H9 (cell line): ENCODE measurements around the gene IFT122. TPM values are rescaled to one million over a fixed set of nuclear protein-coding genes. Genes with fewer than 3 reads are reported as not detected.
A peak's percentile ranks its signal among the peaks of the same experiment; 100 is the strongest.

ENCODE experiments used
- DNase-seq: peaks from one replicate; pipeline ENCODE4 v3.0.0-alpha.2; 2017
- H2AFZ ChIP-seq: one replicate; pipeline ENCODE4 v1.6.1; 2013; ENCODE audit warnings: mild to moderate bottlenecking, low read length, control low read depth, moderate library complexity
- H2AK5ac ChIP-seq: 2 replicates; pipeline ENCODE4 v1.6.1; 2013; ENCODE audit warnings: low read length, control low read depth, mixed read lengths; ENCODE audit not compliant: insufficient read length
- H2BK120ac ChIP-seq: one replicate; pipeline ENCODE4 v1.6.1; 2013; ENCODE audit warnings: low read depth, mild to moderate bottlenecking, low read length, control low read depth, inconsistent platforms; ENCODE audit not compliant: poor library complexity, severe bottlenecking
- H2BK12ac ChIP-seq: 2 replicates; pipeline ENCODE4 v1.6.1; 2013; ENCODE audit warnings: low read length, control low read depth, mixed read lengths, low read depth; ENCODE audit not compliant: insufficient read length
- H2BK15ac ChIP-seq: 2 replicates; pipeline ENCODE4 v1.6.1; 2013; ENCODE audit warnings: low read depth, low read length, control low read depth
- H2BK20ac ChIP-seq: one replicate; pipeline ENCODE4 v1.6.1; 2013; ENCODE audit warnings: low read depth, mild to moderate bottlenecking, low read length, control low read depth, inconsistent platforms; ENCODE audit not compliant: poor library complexity, severe bottlenecking
- H2BK5ac ChIP-seq: 2 replicates; pipeline ENCODE4 v1.6.1; 2013; ENCODE audit warnings: low read length, control low read depth, mixed read lengths; ENCODE audit not compliant: insufficient read length
- H3K14ac ChIP-seq: 2 replicates; pipeline ENCODE4 v1.6.1; 2013; ENCODE audit warnings: low read length, control low read depth; ENCODE audit not compliant: insufficient read depth
- H3K18ac ChIP-seq: 2 replicates; pipeline ENCODE4 v1.6.1; 2013; ENCODE audit warnings: low read depth, mild to moderate bottlenecking, mixed read lengths, low read length, control low read depth; ENCODE audit not compliant: insufficient read length
- H3K23ac ChIP-seq: 2 replicates; pipeline ENCODE4 v1.6.1; 2013; ENCODE audit warnings: low read length, control low read depth, mixed read lengths, low read depth; ENCODE audit not compliant: insufficient read length
- H3K23me2 ChIP-seq: 2 replicates; pipeline ENCODE4 v1.6.1; 2013; ENCODE audit warnings: low read depth, mild to moderate bottlenecking, mixed read lengths, low read length, control low read depth; ENCODE audit not compliant: insufficient read length, poor library complexity, severe bottlenecking
- H3K27ac ChIP-seq: 2 replicates; pipeline ENCODE4 v1.5.1; 2013; ENCODE audit warnings: low read length, control low read depth, mixed read lengths, low read depth; ENCODE audit not compliant: insufficient read length
- H3K27me3 ChIP-seq: 2 replicates; pipeline ENCODE4 v1.6.1; 2013; ENCODE audit warnings: low read length, control low read depth, inconsistent platforms; ENCODE audit not compliant: insufficient read depth
- H3K4ac ChIP-seq: 2 replicates; pipeline ENCODE4 v1.6.1; 2013; ENCODE audit warnings: low read depth, mild to moderate bottlenecking, control low read depth, inconsistent platforms, low read length, moderate library complexity
- H3K4me1 ChIP-seq: 2 replicates; pipeline ENCODE4 v1.6.1; 2013; ENCODE audit warnings: low read length, control low read depth, inconsistent platforms; ENCODE audit not compliant: insufficient read depth
- H3K4me2 ChIP-seq: 2 replicates; pipeline ENCODE4 v1.6.1; 2013; ENCODE audit warnings: low read length, control low read depth, mixed read lengths; ENCODE audit not compliant: insufficient read length, insufficient read depth
- H3K56ac ChIP-seq: 2 replicates; pipeline ENCODE4 v1.6.1; 2013; ENCODE audit warnings: low read depth, mild to moderate bottlenecking, mixed read lengths, low read length, control low read depth; ENCODE audit not compliant: insufficient read length
- H3K79me1 ChIP-seq: 2 replicates; pipeline ENCODE4 v1.6.1; 2013; ENCODE audit warnings: low read depth, mild to moderate bottlenecking, moderate library complexity, low read length, control low read depth, inconsistent platforms; ENCODE audit not compliant: insufficient read depth, poor library complexity, severe bottlenecking
- H3K79me2 ChIP-seq: 2 replicates; pipeline ENCODE4 v1.6.1; 2013; ENCODE audit warnings: low read length, control low read depth, inconsistent platforms; ENCODE audit not compliant: insufficient read depth
- H3K9ac ChIP-seq: 2 replicates; pipeline ENCODE4 v1.6.1; 2013; ENCODE audit warnings: low read length, control low read depth, mixed read lengths; ENCODE audit not compliant: insufficient read length; ENCODE audit errors: extremely low read depth
- H3K9me3 ChIP-seq: one replicate; pipeline ENCODE4 v1.6.1; 2013; ENCODE audit warnings: low read depth, low read length, inconsistent platforms; ENCODE audit not compliant: control insufficient read depth
- H3T11ph ChIP-seq: one replicate; pipeline ENCODE4 v1.6.1; 2013; ENCODE audit warnings: mild to moderate bottlenecking, low read length, control low read depth, inconsistent platforms
- H4K20me1 ChIP-seq: one replicate; pipeline ENCODE4 v1.6.1; 2013; ENCODE audit not compliant: control insufficient read depth, insufficient read length, insufficient read depth
- H4K5ac ChIP-seq: 2 replicates; pipeline ENCODE4 v1.6.1; 2013; ENCODE audit warnings: low read depth, mild to moderate bottlenecking, mixed read lengths, low read length, control low read depth; ENCODE audit not compliant: insufficient read length
- H4K8ac ChIP-seq: replicated peaks from 2 replicates; pipeline ENCODE4 v1.6.1; 2013; ENCODE audit warnings: low read length, control low read depth, mixed read lengths, low read depth; ENCODE audit not compliant: insufficient read length
- H4K91ac ChIP-seq: 2 replicates; pipeline ENCODE4 v1.6.1; 2013; ENCODE audit warnings: low read depth, mild to moderate bottlenecking, moderate library complexity, mixed read lengths, low read length, control low read depth; ENCODE audit not compliant: insufficient read length
- H3K27ac Mint-ChIP-seq, 3 experiments: 2 replicates in 2 of 3; 3 replicates in 1 of 3; pipeline ENCODE4 v1.8.0; 2020 to 2021; ENCODE audit warnings: mixed read lengths in 3 of 3, mild to moderate bottlenecking in 1 of 3, moderate library complexity in 1 of 3
- H3K27me3 Mint-ChIP-seq: 2 replicates; pipeline ENCODE4 v1.8.0; 2021; ENCODE audit warnings: low read depth, mild to moderate bottlenecking, moderate library complexity, mixed read lengths
- H3K36me3 Mint-ChIP-seq, 3 experiments: 2 replicates in 2 of 3; 3 replicates in 1 of 3; pipeline ENCODE4 v1.8.0; 2020 to 2021; ENCODE audit warnings: low read depth in 3 of 3, mixed read lengths in 3 of 3; ENCODE audit not compliant: insufficient read depth in 1 of 3
- H3K4me1 Mint-ChIP-seq, 2 experiments: 2 replicates each; pipeline ENCODE4 v1.8.0; 2020; ENCODE audit warnings: mixed read lengths in 2 of 2
- H3K4me3 Mint-ChIP-seq, 2 experiments: 2 replicates in 1 of 2; 3 replicates in 1 of 2; pipeline ENCODE4 v1.8.0; 2020 to 2021; ENCODE audit warnings: mild to moderate bottlenecking in 2 of 2, mixed read lengths in 2 of 2, moderate library complexity in 1 of 2
- H3K9me3 Mint-ChIP-seq, 2 experiments: 2 replicates in 1 of 2; 3 replicates in 1 of 2; pipeline ENCODE4 v1.8.0; 2020; ENCODE audit warnings: mild to moderate bottlenecking in 2 of 2, mixed read lengths in 2 of 2, moderate library complexity in 1 of 2
- CTCF ChIP-seq: fragments of 200-600 bp; sonication (generic); conservative IDR thresholded peaks from 3 replicates; pipeline ENCODE4 v1.8.0; 2021; ENCODE audit warnings: antibody characterized with exemption, mild to moderate bottlenecking
- WGBS: extraction: QIAGEN DNeasy Blood & Tissue Kit; methylation state at CpG from one replicate; pipeline ENCODE4 v1.1.7; 2013; ENCODE audit warnings: missing lambda C conversion rate, low lambda C conversion rate, mixed read lengths; ENCODE audit not compliant: insufficient read length; ENCODE audit errors: extremely low coverage; 5-methylcytosine and 5-hydroxymethylcytosine counted together
- total RNA-seq: library from RNA; stranded (reverse); gene quantifications from 2 replicates; pipeline ENCODE4 v1.2.1, GENCODE V29; 2021

The IFT122 gene
- total RNA-seq, 1 experiment from 2014 or later: 19.3 TPM

GRCh38 chr3:129435367-129435766 is 4.7 kb upstream of the IFT122 start:
- peaks cover 3% of the 10 kb centered on the region for H3K23me2 ChIP-seq
- H3K18ac ChIP-seq: no peak overlapping the region
- Mint-ChIP-seq H3K27me3 (no peaks in the 10 kb centered on the region), H3K27ac (peak overlapping the region in 1 of 3 experiments; percentile 66; a peak in 1 of 7 replicates), H3K9me3 (no peaks in the 10 kb centered on the region), H3K4me1 (peaks cover 14% of the 10 kb centered on the region in 2 experiments), H3K36me3 (peaks cover 26 to 78% (median 72%) of the 10 kb centered on the region in 3 experiments; a peak in 6 of 7 replicates), H3K4me3 (no peak overlapping the region)
- H3K9ac ChIP-seq: no peak overlapping the region
- no peaks in the 10 kb centered on the region for H3K27me3 ChIP-seq
- no peaks in the 10 kb centered on the region; the same call in 1 of the 2 replicates for H3K79me2 ChIP-seq
- no peak overlapping the region for H4K8ac ChIP-seq
- H2BK20ac ChIP-seq: no peak overlapping the region
- no peak overlapping the region for H2BK120ac ChIP-seq
- no CpG with 5 or more reads among the region's 1 CpG for WGBS
- H3K23ac ChIP-seq: no peak overlapping the region
- H2AFZ ChIP-seq: no peak overlapping the region
- TF ChIP-seq CTCF: no peak
- H3K4ac ChIP-seq: no peak overlapping the region
- H4K91ac ChIP-seq: no peak overlapping the region
- no peak overlapping the region for H2BK12ac ChIP-seq
- no peak overlapping the region for H2AK5ac ChIP-seq
- no peak overlapping the region for H3T11ph ChIP-seq
- no peak overlapping the region for H3K14ac ChIP-seq
- no peaks in the 10 kb centered on the region for H3K79me1 ChIP-seq
- no peaks in the 10 kb centered on the region for H3K4me1 ChIP-seq
- no peaks in the 10 kb centered on the region for H4K20me1 ChIP-seq
- DNase-seq: no peak
- no peak overlapping the region for H3K4me2 ChIP-seq
- H3K9me3 ChIP-seq: no peaks in the 10 kb centered on the region
- no peak overlapping the region for H3K27ac ChIP-seq
- H2BK15ac ChIP-seq: no peak overlapping the region
- no peak overlapping the region for H4K5ac ChIP-seq
- H3K56ac ChIP-seq: no peak overlapping the region
- H2BK5ac ChIP-seq: no peak overlapping the region
